Heart left ventricle (tissue), 13 donors: ENCODE measurements around the gene AAGAB.

Source experiments
- POLR2A ChIP-seq, 2 donors: fragments of 450-650 bp; IDR thresholded peaks; one replicate each; pipeline ENCODE4 v1.6.1; 2017; ENCODE audit warnings: antibody characterized with exemption in 2 of 2, mild to moderate bottlenecking in 2 of 2, moderate library complexity in 2 of 2
- TF ChIP-seq, protein P1 (sequence below), 12 donors: fragments of 200-600 bp; sonication (generic) in 4 of 12; IDR thresholded peaks; one replicate each; pipeline versions ENCODE4 v1.5.0 to v1.8.0; 2018 to 2022; ENCODE audit warnings: antibody characterized with exemption in 12 of 12, mild to moderate bottlenecking in 5 of 12
- donor health status: ischemic (EF 13 %, LVEDD 7.1; RV severe dilation, severe dysfunction).
- donor health status: DM: no; HTN: yes; CAD: no.
- donor health status: DM: no; HTN: no; CAD: no.
- donor health status: ischemic (EF 25% LVEDD 6.9; RV normal size, moderate dysfunction).
- donor health status: ischemic (EF 25% LVEDD 5.7; RV mildly dilated, moderate dysfunction).
- donor health status: ischemic (EF 35%, LVEDD 5.7; RV mildly dilated, moderate dysfunction).
- donor health status: nonischemic (EF 11% LVEDD 7.7; RV severe dilation, severe dysfunction).
- donor health status: DM: yes; HTN: yes; CAD: no.
- donor health status: PGD.
- donor health status: ischemic (EF 29% LVEDD 5.4; RV normal size, mild dysfunction).
- donor health status: nonischemic (EF 23%, LVEDD 6.1; RV moderate dilation, normal function).

DNA sequence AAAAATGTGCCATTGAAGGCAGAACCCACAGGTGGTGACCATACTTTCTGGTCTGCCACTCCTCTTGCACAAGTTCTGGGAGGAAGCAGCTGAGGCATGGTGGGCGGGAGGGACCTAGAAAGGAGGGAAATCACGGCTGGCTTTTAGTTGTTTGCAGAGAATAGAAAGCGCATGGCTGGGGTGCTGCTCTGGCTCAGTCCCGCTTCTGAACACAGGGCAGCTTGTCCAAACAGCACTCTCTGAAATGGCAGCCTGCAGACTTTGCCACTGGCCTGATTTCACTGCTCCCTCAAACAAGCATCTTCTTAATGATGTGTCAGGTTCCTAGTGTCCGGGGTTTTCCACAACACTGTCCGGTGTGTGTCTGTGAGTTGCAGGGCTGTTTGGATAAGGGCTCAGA, 76.7 kb downstream of the AAGAB start:
- TF ChIP-seq, protein P1, sequence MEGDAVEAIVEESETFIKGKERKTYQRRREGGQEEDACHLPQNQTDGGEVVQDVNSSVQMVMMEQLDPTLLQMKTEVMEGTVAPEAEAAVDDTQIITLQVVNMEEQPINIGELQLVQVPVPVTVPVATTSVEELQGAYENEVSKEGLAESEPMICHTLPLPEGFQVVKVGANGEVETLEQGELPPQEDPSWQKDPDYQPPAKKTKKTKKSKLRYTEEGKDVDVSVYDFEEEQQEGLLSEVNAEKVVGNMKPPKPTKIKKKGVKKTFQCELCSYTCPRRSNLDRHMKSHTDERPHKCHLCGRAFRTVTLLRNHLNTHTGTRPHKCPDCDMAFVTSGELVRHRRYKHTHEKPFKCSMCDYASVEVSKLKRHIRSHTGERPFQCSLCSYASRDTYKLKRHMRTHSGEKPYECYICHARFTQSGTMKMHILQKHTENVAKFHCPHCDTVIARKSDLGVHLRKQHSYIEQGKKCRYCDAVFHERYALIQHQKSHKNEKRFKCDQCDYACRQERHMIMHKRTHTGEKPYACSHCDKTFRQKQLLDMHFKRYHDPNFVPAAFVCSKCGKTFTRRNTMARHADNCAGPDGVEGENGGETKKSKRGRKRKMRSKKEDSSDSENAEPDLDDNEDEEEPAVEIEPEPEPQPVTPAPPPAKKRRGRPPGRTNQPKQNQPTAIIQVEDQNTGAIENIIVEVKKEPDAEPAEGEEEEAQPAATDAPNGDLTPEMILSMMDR (IDR thresholded peaks at IDR 0.05): no peak
- TF ChIP-seq POLR2A (IDR thresholded peaks at IDR 0.05): no peak
